AG04449 (cell line): Measurements from ENCODE around the gene C1QA.

Source experiments
- CTCF ChIA-PET: fragments of 350-600 bp; formaldehyde crosslinking; extraction: SDS; loops from one replicate; lab custom pipeline; 2021; ENCODE audit warnings: antibody characterized with exemption; lab: Yijun Ruan, JAX
- POLR2A ChIA-PET: fragments of 400-600, 350-600 bp; formaldehyde crosslinking; extraction: SDS; loops from one replicate; lab custom pipeline; 2020; ENCODE audit warnings: antibody characterized with exemption, inconsistent platforms; lab: Yijun Ruan, JAX
- DNase-seq: peaks from one replicate; pipeline ENCODE4 v3.0.0-alpha.2; 2010; ENCODE audit warnings: low read depth, low spot score
- H3K4me3 ChIP-seq: 2 replicates; pipeline ENCODE4 v1.5.1; 2011; ENCODE audit warnings: low read depth, mild to moderate bottlenecking, control low read depth, low read length
- TF ChIP-seq, protein P1 (sequence below): IDR thresholded peaks from one replicate; pipeline ENCODE4 v1.5.1; 2011; ENCODE audit warnings: mild to moderate bottlenecking, moderate library complexity, low read length, control low read depth, inconsistent platforms; ENCODE audit not compliant: insufficient read depth; ENCODE audit errors: missing control alignments

Gene C1QA

DNA sequence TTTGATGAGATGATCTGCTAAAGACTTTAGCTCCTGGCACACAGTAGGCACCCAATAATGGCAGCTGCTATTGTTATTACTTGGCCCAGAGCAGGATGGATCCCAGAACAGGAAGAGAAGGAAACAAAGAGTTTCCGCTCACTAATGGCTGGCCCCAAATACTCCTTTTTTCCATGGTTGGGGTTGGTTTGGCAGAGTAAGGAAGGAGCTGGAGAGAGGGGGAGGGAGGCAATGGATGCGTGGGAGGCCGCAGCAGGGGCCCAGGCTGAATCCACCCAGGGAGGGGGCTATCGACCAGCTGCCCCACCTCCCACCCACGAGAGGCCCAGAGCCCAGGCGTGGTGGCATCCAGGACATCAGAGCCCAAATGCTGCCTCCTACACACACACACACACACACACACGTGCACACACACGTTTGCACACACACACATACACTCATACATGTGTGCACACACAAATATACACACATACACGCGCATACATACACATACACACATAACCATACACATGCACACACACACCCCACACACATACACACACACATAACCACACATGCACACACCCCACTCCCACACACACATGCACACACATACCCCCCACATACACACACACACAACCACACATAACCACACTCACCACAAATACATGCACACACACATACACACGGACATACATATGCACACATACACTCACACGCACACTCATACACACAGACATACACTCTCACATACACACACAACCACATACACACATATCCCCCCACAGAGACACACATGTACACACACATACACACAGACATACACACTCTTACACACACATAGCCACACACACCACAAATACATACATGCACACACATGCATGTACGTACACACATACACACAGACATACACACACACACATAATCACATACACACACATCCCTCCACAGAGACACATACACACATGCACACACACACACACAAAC is 41.8 kb downstream of the C1QA start:
- POLR2A ChIA-PET, result no interaction called here
- CTCF ChIA-PET, result interaction anchor here (1.5 to 13.3 kb wide), 5 partner anchors 27 to 286 kb away, joined by 6 to 307 read pairs (median 96); no protein-coding TSS in a partner anchor
- no peak overlapping the region for H3K4me3 ChIP-seq
- TF ChIP-seq, protein P1, sequence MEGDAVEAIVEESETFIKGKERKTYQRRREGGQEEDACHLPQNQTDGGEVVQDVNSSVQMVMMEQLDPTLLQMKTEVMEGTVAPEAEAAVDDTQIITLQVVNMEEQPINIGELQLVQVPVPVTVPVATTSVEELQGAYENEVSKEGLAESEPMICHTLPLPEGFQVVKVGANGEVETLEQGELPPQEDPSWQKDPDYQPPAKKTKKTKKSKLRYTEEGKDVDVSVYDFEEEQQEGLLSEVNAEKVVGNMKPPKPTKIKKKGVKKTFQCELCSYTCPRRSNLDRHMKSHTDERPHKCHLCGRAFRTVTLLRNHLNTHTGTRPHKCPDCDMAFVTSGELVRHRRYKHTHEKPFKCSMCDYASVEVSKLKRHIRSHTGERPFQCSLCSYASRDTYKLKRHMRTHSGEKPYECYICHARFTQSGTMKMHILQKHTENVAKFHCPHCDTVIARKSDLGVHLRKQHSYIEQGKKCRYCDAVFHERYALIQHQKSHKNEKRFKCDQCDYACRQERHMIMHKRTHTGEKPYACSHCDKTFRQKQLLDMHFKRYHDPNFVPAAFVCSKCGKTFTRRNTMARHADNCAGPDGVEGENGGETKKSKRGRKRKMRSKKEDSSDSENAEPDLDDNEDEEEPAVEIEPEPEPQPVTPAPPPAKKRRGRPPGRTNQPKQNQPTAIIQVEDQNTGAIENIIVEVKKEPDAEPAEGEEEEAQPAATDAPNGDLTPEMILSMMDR, result no peak
- no peak for DNase-seq

DNA sequence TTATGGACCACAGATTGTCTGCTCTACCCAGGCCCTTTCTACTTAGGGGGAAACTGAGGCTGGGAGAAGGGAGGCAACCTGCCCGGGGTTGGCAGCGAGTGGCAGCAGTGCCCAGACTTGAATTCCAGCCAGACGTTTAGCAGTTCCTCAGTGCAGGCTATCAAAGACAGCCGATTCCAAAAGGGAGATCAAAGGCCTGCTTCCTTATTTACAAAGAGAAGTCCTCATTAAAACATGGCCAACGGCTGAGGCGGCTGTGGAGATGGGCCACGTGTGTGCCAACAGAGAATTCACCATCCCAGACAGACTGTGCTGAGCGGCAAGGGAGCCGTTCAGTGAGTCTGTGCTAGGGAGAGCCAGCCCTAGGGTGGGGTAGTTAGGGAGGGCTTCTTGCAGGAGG is 44.3 kb downstream of the C1QA start:
- no peak overlapping the region for H3K4me3 ChIP-seq
- DNase-seq, result no peak
- POLR2A ChIA-PET, result no interaction called here
- CTCF ChIA-PET, result interaction anchor here (1.1 kb wide), 1 partner anchor 208 kb away, joined by 3 read pairs; no protein-coding TSS in a partner anchor
- TF ChIP-seq, protein P1, result no peak

GRCh38 chr1:22681556-22682276 is 45.3 kb downstream of the C1QA start:
- CTCF ChIA-PET, result no interaction called here
- no peak for DNase-seq
- no peak overlapping the region for H3K4me3 ChIP-seq
- TF ChIP-seq, protein P1, result no peak
- POLR2A ChIA-PET, result no interaction called here

- DNase-seq, result no peak
- CTCF ChIA-PET, result interaction anchor here (1.0 to 6.6 kb wide), 5 partner anchors 9 to 246 kb away, joined by 3 to 48 read pairs (median 3); no protein-coding TSS in a partner anchor
- H3K4me3 ChIP-seq, result no peak overlapping the region
- POLR2A ChIA-PET, result no interaction called here
- TF ChIP-seq, protein P1, result no peak
Observed at GRCh38 chr1:22683547-22683946, 47.1 kb downstream of the C1QA start.

DNA sequence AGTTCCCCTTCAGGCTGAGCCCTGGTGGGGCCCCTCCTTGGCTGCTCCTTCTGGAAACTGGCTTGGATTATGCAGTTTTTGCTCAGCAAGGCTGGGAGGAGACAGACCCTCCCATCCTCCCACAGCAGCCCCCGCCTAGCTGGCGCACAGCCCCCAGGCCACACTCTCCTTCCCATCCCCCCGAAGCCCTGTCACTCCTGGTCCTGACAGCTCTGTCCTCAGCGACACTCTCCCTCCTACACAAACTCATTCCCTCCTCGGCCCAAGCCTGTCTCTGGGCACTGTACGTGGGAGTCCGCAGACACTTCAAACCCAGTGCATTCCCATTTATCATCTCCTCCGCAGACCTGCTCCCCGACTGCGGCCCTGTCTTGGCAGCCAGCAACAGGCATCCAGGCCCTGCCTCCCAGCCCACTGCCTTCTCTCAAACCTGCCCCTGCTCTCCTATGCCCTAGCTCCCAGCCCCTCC is 49.2 kb downstream of the C1QA start:
- TF ChIP-seq, protein P1, result no peak
- no peak overlapping the region for H3K4me3 ChIP-seq
- CTCF ChIA-PET, result interaction anchor here (1.1 to 6.6 kb wide), 4 partner anchors 11 to 245 kb away, joined by 3 to 48 read pairs (median 16); no protein-coding TSS in a partner anchor
- POLR2A ChIA-PET, result interaction anchor here (0.7 kb wide), 1 partner anchor 32 kb away, joined by 3 read pairs; no protein-coding TSS in a partner anchor
- no peak for DNase-seq
